ENCODE results near the gene GTPBP10. TPM values are rescaled to one million over a fixed set of nuclear protein-coding genes. Genes with fewer than 3 reads are reported as not detected.
"Not testable (repeated sequence)": the region's sequence is repeated elsewhere in the genome, so short reads cannot be mapped to it uniquely, and the experiment has no call there.

GTPBP10 gene
- total RNA-seq, 1 donor from 2014 or later = 4.5 TPM

DNA sequence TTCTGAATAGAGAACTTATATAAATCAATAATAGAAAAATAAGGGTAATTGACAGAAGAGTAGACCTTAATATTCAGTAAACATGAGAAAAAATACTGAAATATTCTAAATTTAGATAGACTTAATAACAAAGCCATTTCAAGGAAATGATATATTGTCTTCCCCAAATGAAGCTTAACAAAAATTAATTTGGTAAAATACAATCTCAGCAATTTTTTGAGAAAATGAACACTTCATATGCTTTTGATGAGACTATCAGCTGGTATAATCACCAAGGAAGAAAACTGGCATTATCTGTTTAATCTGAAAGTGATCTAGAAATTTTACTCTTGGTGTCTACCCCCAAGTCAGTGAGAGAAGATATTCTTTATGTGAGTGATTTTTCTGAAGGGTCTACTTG lies 23.7 kb upstream of the GTPBP10 start:
- no peak overlapping the region for H3K27ac ChIP-seq
- no peak for TF ChIP-seq CTCF (IDR thresholded peaks at IDR 0.05)
- no peaks in the 10 kb centered on the region for H3K27me3 ChIP-seq
- intact Hi-C loops (cut with DNase I) = no loop called here
- H3K4me3 ChIP-seq = no peak overlapping the region
- DNase-seq (ENCODE audit: low spot score in 2 of 2) = no peak
- H3K4me1 ChIP-seq = peaks cover 0 to 4% of the 10 kb centered on the region in 2 donors
- no peaks in the 10 kb centered on the region for H3K9me3 ChIP-seq
- no peaks in the 10 kb centered on the region for H3K36me3 ChIP-seq

DNA sequence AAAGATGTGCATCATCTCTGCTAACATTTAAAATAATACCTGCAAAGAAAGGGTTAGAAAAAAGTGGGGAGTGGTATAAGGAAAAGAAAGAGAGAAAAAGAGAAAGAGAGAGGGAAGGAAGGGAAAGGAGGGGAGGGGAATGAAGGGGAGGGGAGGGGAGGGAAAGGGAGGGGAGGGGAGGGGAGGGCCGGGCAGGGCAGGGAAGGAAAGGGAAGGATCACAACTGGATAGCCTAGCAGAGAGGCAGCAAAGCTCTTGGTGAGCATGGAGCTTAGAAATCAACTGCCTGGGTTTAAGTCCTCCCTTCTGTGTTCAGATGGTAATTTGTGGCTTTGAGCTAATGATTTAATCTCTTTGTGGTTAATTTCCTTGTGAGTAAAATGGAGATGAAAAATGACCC lies 20.0 kb upstream of the GTPBP10 start:
- H3K36me3 ChIP-seq = no peaks in the 10 kb centered on the region
- H3K27me3 ChIP-seq = no peaks in the 10 kb centered on the region
- no peak for TF ChIP-seq CTCF (IDR thresholded peaks at IDR 0.05)
- no peak overlapping the region for H3K4me3 ChIP-seq
- H3K4me1 ChIP-seq = no peaks in the 10 kb centered on the region
- no peak for DNase-seq (ENCODE audit: low spot score in 2 of 2)
- H3K9me3 ChIP-seq = no peaks in the 10 kb centered on the region
- intact Hi-C loops (cut with DNase I) = no loop called here
- H3K27ac ChIP-seq = no peak overlapping the region

DNA sequence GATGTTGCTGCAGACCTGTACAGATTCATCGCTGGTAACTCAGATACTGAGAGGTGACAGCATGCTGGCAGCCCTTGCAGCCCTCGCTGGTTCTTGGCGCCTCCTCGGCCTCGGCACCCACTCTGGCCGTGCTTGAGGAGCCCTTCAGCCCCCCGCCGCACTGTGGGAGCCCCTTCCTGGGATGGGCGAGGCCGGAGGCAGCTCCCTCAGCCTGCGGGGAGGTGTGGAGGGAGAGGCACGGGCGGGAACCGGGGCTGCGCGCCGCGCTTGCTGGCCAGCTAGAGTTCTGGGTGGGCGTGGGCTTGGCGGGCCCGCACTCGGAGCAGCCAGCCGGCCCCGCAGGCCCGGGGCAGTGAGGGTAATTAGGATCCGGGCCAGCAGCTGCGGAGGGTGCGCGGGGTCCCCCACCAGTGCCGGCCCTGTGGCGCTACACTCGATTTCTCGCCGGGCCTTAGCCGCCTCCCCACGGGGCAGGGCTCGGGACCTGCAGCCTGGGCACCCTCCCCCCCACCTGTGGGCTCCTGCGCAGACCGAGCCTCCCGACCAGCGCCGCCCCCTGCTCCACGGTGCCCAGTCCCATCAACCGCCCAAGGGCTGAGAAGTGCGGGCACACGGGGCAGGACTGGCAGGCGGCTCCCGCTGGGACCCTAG lies 12.2 kb upstream of the GTPBP10 start:
- Histone ChIP-seq H3K36me3 (no peaks in the 10 kb centered on the region), H3K4me3 (no peak overlapping the region), H3K27ac (no peak overlapping the region), H3K9me3 (no peaks in the 10 kb centered on the region), H3K4me1 (no peaks in the 10 kb centered on the region), H3K27me3 (no peaks in the 10 kb centered on the region)
- intact Hi-C loops (cut with DNase I) = no loop called here
- TF ChIP-seq CTCF (IDR thresholded peaks at IDR 0.05) = no peak
- no peak for DNase-seq (ENCODE audit: low spot score in 2 of 2)

DNA sequence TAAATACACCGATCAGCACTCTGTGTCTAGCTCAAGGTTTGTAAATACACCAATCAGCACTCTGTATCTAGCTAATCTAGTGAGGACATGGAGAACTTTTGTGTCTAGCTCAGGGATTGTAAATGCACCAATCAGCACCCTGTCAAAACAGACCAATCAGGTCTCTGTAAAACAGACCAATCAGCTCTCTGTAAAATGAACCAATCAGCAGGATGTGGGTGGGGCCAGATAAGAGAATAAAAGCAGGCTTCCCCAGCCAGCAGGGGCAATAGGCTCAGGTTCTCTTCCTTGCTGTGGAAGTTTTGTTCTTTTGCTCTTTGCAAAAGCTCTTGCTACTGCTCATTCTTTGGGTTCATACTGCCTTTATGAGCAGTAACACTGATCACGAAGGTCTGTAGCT lies 11.6 kb upstream of the GTPBP10 start:
- H3K27me3 ChIP-seq; H3K9me3 ChIP-seq; H3K36me3 ChIP-seq; H3K27ac ChIP-seq; H3K4me3 ChIP-seq; DNase-seq (ENCODE audit: low spot score in 2 of 2); intact Hi-C loops (cut with DNase I); H3K4me1 ChIP-seq: not testable (repeated sequence)

- no peaks in the 10 kb centered on the region for H3K36me3 ChIP-seq
- intact Hi-C loops (cut with DNase I) = no loop called here
- H3K4me3 ChIP-seq = no peak overlapping the region
- H3K27ac ChIP-seq = no peak overlapping the region
- no peaks in the 10 kb centered on the region for H3K9me3 ChIP-seq
- H3K27me3 ChIP-seq = no peaks in the 10 kb centered on the region
- DNase-seq (ENCODE audit: low spot score in 2 of 2) = no peak
- no peaks in the 10 kb centered on the region for H3K4me1 ChIP-seq
- TF ChIP-seq CTCF (IDR thresholded peaks at IDR 0.05) = no peak
Measured at GRCh38 chr7:90337106-90337505, 9.4 kb upstream of the GTPBP10 start.

DNA sequence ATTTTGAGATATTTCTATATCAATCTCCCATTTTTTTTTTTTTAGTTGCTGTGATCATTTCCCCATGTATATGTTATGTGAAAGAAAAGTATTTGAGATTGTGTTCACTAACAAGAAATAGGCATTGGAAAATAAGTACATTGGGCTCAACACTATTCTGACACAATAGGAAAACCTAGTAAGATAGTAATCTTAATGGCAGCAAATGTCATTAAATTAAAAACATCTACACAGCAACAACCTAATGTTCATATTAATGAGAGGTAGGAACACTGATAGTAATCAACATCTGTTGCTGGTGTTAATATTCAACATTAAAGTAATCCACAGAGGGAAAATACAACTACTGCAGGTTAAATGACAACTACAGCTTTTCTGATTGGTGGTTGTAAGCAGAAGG lies 1.5 kb upstream of the GTPBP10 start:
- no peak for TF ChIP-seq CTCF (IDR thresholded peaks at IDR 0.05)
- H3K36me3 ChIP-seq = no peaks in the 10 kb centered on the region
- no peaks in the 10 kb centered on the region for H3K27me3 ChIP-seq
- H3K27ac ChIP-seq = no peak overlapping the region
- no peak overlapping the region for H3K4me3 ChIP-seq
- H3K9me3 ChIP-seq = no peaks in the 10 kb centered on the region
- no peak for DNase-seq (ENCODE audit: low spot score in 2 of 2)
- intact Hi-C loops (cut with DNase I) = loop anchor here (5.0 kb wide), 3 partner anchors 98 to 193 kb away; partner anchors contain the start of genes CFAP69, STEAP1 and STEAP2
- H3K4me1 ChIP-seq = peaks cover 3 to 8% of the 10 kb centered on the region in 2 donors
